Measurements from ENCODE around the gene KIAA0825. TPM values are rescaled to one million over a fixed set of nuclear protein-coding genes. Genes with fewer than 3 reads are reported as not detected.

Gene KIAA0825
- total and polyA plus RNA-seq, 2 of the 8 experiments (the other 6 are each of a cell fraction or from before 2014, with no cell fraction given), result 0.60 to 1.0 TPM

DNA sequence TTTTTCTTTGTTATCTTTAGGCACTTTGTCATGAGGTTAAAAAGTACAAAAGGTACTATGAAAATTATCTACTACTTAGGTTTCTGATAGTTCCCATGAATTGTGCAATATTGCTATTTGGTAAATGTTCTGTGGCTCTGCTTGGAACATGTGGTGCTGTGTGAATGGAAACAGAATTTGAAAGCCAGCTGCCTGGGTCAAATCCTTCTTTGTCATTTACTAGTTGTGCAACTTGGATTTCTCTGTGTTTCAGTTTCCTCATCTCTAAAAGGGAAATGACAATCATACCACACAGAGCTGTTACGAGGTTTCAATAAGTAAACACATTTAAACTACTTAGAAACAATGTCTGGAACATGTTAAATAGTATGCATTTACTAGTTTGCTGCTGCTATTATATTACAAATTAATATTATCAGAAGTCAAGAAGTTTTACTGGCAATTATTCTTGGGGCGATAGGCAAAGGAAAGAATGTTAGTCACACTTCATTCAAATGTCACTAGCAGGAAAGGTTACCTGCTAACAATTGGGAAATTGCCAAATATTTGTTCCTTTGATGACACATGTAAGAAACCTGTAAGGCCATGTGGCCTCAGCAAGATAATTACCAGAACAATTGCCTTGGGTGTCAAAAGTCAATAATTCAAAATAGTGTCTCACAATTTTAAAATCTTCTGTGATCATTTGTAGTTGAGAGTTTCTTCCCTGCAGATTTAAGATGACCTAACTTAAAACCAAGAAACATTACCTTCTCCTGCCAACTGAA, 184.8 kb downstream of the KIAA0825 start:
- 86% methylated on average over 2 of the region's 2 CpGs; no CpG with 5 or more reads in 1 of the 2 experiments for WGBS, 2 experiments (ENCODE audit: extremely low coverage in 1 of 2, insufficient coverage in 1 of 2, insufficient read length in 1 of 2, insufficient replicate concordance in 2 of 2, low coverage in 1 of 2, low lambda C conversion rate in 2 of 2, missing lambda C conversion rate in 1 of 2)
- TF ChIP-seq KDM5A (IDR thresholded peaks at IDR 0.05; ENCODE audit: low read length) (no peak), EP300 (IDR thresholded peaks at IDR 0.05; ENCODE audit: borderline replicate concordance in 1 of 2, low read depth in 2 of 2, low read length in 2 of 2) (no peak), HDAC6 (IDR thresholded peaks at IDR 0.05; ENCODE audit: low read depth, low read length) (no peak), CHD1 (IDR thresholded peaks at IDR 0.05; ENCODE audit: low read depth, low read length) (no peak), CTBP2 (IDR thresholded peaks at IDR 0.05; ENCODE audit: borderline replicate concordance, insufficient read depth, insufficient read length, low read length) (no peak), TBP (IDR thresholded peaks at IDR 0.05; ENCODE audit: low read depth, low read length) (no peak)
- TF ChIP-seq, protein P1, sequence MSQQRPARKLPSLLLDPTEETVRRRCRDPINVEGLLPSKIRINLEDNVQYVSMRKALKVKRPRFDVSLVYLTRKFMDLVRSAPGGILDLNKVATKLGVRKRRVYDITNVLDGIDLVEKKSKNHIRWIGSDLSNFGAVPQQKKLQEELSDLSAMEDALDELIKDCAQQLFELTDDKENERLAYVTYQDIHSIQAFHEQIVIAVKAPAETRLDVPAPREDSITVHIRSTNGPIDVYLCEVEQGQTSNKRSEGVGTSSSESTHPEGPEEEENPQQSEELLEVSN (IDR thresholded peaks at IDR 0.05), result no peak

More for the DNA sequence above, 184.8 kb downstream of the KIAA0825 start:
- Histone ChIP-seq H2AFZ (ENCODE audit: low read length) (no peak overlapping the region), H3K9me3 (ENCODE audit: insufficient read depth in 2 of 2, low read depth in 1 of 2, low read length in 1 of 2) (no peaks in the 10 kb centered on the region), H2BK12ac (ENCODE audit: low read depth, low read length) (no peak overlapping the region), H3K18ac (ENCODE audit: extremely low read depth, low read length) (no peak overlapping the region), H3K14ac (ENCODE audit: insufficient read length) (no peak overlapping the region), H3K4me3 (ENCODE audit: extremely low read depth in 1 of 4, insufficient read depth in 2 of 4, low read depth in 3 of 4, low read length in 4 of 4) (no peak overlapping the region), H3K23me2 (ENCODE audit: low read depth, low read length) (no peaks in the 10 kb centered on the region), H4K20me1 (replicated peaks in 1 of 2; ENCODE audit: control insufficient read depth in 1 of 2, insufficient read depth in 2 of 2, low read length in 2 of 2) (no peaks in the 10 kb centered on the region), H2BK20ac (ENCODE audit: low read length) (no peak overlapping the region), H4K8ac (ENCODE audit: extremely low read depth, insufficient read depth, low read length) (no peak overlapping the region), H3K27me3 (replicated peaks in 1 of 4; ENCODE audit: control insufficient read depth in 3 of 4, extremely low read depth in 1 of 4, insufficient read depth in 3 of 4, low read length in 3 of 4) (no peaks in the 10 kb centered on the region), H3K56ac (replicated peaks; ENCODE audit: insufficient read length, low read depth, low read length) (no peak overlapping the region), H2AK5ac (ENCODE audit: low read depth, low read length) (no peak overlapping the region), H3K4me2 (ENCODE audit: insufficient read depth in 1 of 2, low read depth in 2 of 2, low read length in 2 of 2) (no peak overlapping the region), H3K27ac (ENCODE audit: low read depth, low read length) (no peak overlapping the region), H3K4me1 (replicated peaks in 1 of 4; ENCODE audit: control insufficient read depth in 3 of 4, insufficient read depth in 4 of 4, low read length in 3 of 4) (no peaks in the 10 kb centered on the region), H3K4ac (replicated peaks; ENCODE audit: insufficient read length, low read depth, low read length) (no peak overlapping the region), H2BK5ac (ENCODE audit: low read depth, low read length) (no peak overlapping the region), H4K5ac (ENCODE audit: insufficient read length, low read depth, low read length) (no peak overlapping the region), H3K36me3 (ENCODE audit: control insufficient read depth in 2 of 4, insufficient read depth in 4 of 4, low read length in 3 of 4) (no peaks in the 10 kb centered on the region), H2BK120ac (replicated peaks; ENCODE audit: low read depth, low read length) (no peak overlapping the region), H3K9ac (replicated peaks in 1 of 4; ENCODE audit: extremely low read depth in 1 of 4, low read depth in 3 of 4, low read length in 3 of 4) (no peak overlapping the region), H3K23ac (ENCODE audit: insufficient read length) (no peak overlapping the region), H2BK15ac (ENCODE audit: low read length) (no peak overlapping the region), H4K91ac (replicated peaks; ENCODE audit: insufficient read length, low read length) (no peak overlapping the region), H3K79me2 (ENCODE audit: control insufficient read depth in 1 of 2, insufficient read depth in 2 of 2, low read length in 2 of 2) (no peaks in the 10 kb centered on the region), H3K79me1 (ENCODE audit: low read depth, low read length) (no peaks in the 10 kb centered on the region)
- no peak for FAIRE-seq
- ChIA-PET CTCF (ENCODE audit: partially characterized antibody) (interaction anchor here (0.5 to 0.6 kb wide), 2 partner anchors 252 to 650 kb away, joined by 3 read pairs; no protein-coding TSS in a partner anchor), POLR2A (ENCODE audit: partially characterized antibody) (no interaction called here)
- no peak for DNase-seq (ENCODE audit: low read depth in 1 of 2, low spot score in 2 of 2)
